CD4-positive, alpha-beta T cell treated with Interleukin-4 for 1 hour (primary cell): ENCODE results near the gene DHRS12.
"Not testable (repeated sequence)": the region's sequence is repeated elsewhere in the genome, so short reads cannot be mapped to it uniquely, and the experiment has no call there.

Experiments
- DNase-seq, 2 donors: peaks; one replicate each; pipeline ENCODE4 v3.0.0-alpha.2; 2020 to 2022

The DHRS12 gene

DNA sequence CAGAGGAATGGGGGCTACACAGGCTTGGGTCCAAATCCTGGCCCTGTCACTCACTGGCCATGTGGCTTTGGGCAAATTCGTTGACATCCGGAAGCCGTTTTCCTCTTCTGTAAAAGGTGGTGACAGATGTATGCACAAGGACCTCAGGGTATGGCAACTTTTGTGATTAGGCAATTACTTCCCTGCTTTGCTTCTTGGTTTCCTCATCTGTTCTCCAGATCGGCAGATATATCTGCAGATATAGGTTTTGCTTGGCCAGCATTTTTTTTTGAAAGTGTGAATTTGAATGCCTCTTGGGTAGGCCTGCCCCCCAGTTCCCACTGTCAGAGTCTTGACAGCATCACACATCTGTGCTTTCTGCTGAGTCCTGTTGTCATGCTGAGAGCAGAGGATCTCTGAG is 23.3 kb upstream of the DHRS12 start:
- peak in 1 of 2 donors; percentile 18 for DNase-seq

DNA sequence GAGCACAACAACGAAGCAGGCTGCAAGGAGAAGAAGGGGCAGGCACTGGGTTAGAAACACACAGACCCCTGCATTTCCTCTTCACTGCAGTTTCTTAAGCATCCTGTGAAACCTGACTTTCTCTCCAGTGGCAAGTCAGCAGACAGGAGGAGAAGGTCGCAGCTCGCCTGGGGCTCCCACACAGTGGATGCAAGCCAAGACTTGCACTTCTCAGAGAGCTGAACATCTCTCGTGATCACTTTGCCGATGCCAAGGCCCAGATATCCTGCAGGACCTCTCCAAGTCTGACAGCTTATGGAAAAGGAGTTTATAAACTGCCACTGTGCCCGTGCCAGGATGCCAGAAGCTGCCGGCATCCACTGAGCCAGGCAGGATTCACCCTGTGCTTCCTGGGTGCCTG is 22.6 kb upstream of the DHRS12 start:
- DNase-seq, result peak in 1 of 2 donors; percentile 13

DNA sequence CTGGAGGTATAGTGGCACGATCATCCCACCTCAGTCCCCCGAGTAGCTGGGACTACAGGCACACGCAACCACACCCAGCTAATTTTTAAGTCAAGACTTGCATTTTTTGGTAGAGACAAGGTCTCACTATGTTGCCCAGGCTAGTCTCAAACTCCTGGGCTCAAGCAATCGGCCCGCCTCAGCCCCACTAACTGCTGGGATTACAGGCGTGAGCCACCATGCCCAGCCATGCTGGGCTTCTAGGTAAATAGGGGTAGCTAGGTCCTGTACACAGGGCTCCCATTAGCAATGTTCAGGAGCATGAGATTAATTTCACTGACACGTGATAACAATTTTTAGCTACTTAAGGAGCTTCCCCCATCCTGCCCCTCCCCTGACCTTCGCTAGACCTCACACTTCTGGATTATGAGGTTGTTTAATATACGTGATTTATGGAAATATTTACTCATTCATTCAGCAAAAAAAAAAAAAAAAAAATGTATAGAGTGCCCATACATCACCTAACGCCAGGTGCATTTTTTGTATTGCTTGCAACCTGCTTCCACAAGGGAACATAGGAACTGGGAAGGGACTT is 21.8 kb upstream of the DHRS12 start:
- DNase-seq, result peak in 1 of 2 donors; percentile 19

DNA sequence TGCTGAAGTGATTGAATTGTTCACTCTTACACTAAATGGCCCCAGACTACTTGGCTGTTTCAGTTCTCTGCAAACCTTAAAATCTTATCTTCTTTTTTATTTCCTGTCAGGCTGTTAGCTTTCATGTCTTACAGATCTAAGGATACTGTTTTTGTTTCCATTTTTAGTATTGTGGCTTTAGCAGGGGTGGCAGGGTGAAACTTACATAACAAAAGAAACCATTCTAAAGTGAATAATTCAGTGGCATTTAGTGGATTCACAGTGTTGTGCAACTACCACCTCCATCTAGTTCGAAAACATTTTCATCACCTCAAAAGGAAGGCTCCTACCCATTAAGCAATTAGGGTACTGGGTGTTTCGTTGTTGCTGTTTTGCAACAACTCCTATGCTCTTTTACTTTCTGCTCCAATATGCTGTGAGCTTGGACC is 21.2 kb upstream of the DHRS12 start:
- DNase-seq, result peak in 1 of 2 donors; percentile 79

DNA sequence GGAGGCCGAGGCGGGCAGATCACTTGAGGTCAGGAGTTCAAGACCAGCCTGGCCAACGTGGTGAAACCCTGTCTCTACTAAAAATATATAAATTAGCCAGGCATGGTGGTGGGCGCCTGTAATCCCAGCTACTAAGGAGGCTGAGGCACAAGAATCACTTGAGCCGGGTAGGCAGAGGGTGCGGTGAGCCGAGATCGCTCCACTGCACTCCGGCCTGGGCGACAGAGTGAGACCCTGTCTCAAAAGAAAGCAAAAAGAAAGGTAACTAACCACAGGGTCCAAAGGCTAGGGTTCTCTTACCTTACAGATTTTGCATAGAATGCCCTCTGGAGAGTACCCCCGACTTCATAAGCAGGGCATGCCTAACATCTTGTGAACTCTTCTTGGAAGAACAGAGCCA is 20.7 kb upstream of the DHRS12 start:
- not testable (repeated sequence) for DNase-seq

DNA sequence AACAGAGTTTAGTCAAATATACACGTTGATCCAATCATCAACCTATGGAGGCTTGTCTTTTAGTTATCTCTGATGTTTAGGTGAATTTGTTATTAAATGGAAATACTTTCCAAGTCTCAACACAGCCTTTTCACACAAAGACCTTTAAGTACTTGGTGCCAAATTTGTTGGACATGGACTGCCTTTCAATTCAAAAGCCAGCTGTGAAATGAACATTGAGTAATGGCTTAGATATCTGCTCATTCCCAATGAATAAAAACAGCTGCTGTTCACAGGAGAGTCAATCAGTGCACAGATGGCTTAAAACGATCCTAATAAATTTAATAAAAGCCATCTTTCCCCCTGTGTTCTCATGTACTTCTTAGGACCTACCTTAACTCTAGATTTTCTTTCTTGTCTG is 19.9 kb upstream of the DHRS12 start:
- peak in 1 of 2 donors; percentile 9 for DNase-seq

DNA sequence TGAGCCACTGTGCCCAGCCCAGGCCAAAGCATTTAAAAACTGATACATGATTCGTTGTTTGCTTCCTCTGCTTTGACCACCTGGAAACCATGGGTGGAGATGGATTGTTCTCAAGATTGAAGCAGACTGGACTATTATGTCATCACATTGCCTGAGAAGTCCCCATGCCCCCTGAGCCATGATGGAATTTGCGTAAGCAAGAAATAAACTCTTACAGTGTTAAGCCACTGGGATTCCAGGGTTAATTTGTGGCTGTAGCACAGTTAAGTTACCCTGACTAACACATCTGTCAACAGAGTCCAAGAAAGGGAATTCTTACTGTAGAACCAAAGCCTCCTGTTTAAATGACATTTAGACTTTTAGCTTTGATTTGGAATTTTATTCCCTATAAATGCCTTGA is 19.4 kb upstream of the DHRS12 start:
- DNase-seq, result peak in 1 of 2 donors; percentile 36

DNA sequence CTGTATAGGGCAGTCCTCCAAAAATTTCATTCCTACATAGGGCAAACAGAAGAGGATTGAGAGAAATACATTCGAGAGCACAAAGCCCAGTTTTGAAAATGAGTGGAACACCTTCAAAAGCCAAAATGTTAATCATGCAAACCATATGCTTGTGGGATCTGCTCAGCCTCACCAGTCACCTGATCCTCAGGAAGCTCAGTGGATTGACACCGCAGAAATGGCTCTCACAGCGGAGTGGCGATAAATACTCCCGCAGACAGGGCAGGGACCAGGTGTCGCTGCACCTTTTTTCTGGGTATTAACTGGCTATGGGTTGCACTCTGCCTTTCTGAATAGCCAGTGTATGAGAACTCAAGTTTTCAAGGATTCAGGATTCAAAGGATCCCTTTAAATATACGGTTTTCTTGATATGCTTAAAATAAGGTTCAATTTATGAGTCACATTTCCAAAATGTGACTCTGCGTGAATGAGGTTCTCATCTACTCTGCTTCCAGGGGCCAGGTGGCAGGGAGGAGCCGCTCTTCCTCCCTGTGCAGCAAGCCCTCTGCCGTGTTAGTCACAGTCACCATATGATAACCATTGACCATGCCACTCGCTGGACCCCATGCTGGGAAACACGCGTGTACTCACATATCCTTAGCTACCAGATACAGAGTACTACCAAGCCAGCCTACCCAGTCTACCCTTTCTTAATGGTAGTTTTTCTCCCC is 18.3 kb upstream of the DHRS12 start:
- peak in 1 of 2 donors; percentile 41 for DNase-seq

DNA sequence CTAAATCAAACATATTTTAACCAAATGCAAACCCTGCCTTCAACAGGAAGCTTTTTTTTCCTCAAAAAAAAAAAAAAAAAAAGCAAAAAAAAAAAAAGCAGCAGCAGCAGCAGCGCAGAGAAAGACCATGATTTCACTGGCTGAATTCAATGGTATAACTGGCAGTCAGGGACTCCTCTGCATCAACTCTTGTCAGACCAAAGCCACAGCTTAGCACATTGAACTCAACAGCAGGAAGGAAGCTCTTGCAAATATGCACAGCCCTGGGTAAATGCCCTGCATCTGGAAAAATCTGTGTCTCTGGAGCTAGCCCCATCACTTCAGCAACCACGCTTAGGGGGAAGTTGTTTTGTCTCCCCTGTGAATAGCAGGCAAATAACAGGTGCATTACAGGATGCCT is 17.6 kb upstream of the DHRS12 start:
- DNase-seq, result peak; percentile 47 to 60

DNA sequence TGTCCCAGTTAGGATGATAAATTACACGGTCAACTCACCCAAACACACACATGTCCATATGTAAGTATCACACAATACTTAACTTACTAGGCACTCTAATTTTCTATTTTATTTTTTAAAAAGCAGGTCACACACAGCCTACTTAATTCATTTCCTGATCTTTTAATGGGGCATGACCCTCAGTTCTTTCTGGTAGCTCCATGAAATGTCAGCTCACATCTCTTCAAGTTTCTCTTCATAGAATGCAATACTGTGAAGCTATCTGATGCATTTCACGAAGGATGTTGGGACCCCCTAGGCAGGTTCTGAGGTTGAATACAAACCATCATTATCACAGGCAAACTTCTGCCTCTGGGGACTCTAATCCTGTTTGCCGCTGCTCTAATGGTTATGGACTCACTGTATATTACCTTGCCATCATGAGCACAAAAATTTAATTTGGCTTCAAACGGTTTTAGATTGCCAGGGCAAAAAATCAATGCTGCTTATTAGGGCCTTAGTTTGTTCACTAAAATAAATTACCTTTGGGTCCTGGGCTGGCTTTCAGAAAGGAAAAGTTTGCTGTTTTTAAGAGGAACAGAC is 16.1 kb upstream of the DHRS12 start:
- DNase-seq, result no peak

DNA sequence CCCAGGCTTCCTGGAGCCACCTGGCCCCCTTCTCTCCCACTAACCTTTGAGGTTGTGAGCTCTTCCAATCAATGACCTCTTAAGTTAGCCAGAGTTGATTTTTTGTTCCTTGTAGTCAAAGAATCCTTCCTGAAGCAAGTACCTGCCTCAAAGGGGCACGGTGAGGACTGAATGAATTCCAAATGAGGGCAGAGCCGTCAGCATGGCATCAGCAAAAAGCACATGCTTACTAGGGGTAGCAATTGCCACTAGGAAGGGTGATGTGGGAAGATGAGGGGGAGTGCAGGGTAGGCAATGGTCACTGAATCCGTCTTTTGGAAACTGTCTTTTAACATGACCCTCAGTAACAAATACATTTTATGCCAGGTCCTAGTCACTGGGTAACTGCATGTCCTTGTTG is 15.6 kb upstream of the DHRS12 start:
- no peak for DNase-seq

DNA sequence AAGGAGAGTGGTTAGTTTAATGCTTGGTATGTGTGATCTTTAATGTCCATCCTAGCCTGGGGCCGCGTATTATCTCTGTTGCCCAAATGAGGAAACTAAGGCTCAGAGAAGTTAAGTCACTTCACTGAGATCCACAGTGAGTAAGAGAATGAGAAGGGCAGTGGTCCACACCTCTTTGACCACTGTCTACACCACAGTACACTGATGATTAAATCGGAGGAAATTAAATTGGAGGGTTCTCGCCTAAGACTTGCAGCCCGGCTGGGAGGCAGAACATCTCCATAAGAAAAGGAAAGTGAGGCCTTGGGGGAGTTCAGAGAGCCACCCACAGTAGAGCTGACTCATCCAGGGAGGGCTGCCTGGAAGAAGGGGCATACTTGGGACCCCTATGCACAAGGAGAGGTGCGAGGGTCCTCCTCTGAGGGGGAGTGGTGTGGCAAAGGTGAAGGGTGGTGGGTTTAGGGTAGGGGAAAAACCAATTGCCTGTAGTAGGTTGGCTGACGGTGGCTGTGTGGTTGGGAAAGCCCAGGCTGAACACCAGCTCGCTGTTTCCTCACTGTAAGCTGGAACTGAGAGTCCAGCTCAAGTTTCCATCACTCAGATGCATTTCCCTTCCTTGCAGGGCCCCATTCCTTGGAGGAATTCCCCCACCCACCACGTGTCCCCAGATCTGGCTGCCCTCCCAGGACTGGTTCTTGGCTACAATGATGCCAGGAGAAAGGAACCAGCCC is 15.0 kb upstream of the DHRS12 start:
- peak; percentile 47 to 59 for DNase-seq

DNA sequence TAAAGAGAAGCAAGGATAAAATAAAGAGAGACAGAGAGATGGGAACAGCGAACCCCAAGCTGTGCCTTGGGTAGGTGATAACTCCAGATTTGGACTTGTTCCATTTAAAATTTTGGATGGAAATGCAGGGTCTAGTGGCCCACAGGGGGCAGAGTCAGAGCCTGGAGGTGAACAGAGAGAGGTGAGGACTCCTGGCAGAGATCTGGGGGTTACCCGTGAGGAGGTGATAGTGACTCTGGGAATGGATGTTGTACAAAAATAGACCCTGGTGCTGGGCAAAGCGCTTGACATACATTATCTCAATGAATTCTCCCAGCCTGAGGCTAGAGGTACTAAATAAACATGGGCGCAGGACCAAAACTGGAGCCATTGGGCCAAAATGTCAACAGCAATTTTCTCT is 14.3 kb upstream of the DHRS12 start:
- no peak for DNase-seq

DNA sequence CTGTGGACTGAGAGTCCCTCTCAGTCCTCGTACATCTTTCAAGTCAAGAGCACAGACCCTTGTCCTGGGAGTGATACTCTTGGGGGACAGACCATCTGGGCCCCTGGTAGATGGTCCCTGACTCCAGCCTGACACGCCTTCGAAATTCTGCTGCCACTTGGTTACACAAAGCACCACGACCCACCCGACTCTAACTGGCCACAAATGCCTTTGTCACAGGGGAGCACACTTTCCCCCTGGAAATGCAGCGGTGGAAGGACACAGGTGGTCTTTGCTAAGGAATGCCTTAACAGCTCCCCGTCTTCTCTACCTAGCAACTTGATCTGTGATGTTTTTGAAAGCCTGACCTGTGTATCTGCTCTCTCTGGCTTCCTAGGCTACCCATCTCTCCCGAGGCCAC is 13.8 kb upstream of the DHRS12 start:
- DNase-seq, result no peak

DNA sequence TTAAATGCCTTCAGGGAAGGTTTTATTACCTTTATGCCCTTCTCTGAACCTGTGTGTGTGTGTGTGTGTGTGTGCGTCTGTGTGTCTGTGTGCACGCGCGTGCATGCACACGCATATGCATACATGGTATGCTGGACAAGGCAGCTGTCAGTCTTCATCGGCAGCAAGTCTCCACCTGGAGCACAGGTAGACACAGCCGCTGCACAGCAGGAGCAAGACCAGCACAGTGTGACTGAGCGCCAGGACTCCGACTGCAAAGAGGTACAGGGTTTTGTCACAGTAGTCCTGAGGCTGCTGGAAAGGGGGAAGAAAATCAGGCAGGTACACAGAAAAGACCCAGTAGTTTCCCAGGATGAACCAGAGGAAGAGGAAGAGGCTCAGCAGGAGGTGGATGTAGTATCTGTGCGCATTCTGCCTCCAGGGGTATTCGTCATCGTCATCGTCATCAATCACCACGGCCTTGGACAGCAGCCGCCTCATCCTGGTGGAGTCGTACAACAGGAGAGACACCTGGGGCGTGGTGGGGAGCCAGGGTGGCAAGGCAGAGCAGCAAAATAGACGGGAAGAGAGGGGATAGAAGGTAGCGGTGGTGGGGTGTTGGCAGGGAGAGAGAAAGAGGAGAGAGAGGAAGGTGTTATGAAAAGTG is 12.8 kb upstream of the DHRS12 start:
- DNase-seq, result no peak

DNA sequence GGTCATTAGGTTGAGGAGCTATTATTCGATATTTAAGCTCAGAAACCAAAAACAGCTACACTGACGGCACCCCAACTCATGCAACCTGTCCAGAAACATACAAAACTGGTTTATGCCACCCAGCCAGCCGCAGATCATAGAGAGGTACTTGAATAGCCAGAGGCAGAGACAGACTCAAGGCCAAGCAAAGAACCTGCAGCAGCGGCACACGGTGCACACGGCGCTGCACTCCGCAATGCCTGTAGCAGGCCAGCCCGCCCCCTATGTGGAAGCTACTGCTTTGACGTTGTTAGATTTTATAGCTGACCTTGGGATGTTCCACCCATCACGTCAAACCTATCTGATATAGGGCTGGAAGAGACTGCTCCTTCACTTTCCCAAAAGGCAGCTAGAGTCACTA is 11.9 kb upstream of the DHRS12 start:
- DNase-seq, result no peak

DNA sequence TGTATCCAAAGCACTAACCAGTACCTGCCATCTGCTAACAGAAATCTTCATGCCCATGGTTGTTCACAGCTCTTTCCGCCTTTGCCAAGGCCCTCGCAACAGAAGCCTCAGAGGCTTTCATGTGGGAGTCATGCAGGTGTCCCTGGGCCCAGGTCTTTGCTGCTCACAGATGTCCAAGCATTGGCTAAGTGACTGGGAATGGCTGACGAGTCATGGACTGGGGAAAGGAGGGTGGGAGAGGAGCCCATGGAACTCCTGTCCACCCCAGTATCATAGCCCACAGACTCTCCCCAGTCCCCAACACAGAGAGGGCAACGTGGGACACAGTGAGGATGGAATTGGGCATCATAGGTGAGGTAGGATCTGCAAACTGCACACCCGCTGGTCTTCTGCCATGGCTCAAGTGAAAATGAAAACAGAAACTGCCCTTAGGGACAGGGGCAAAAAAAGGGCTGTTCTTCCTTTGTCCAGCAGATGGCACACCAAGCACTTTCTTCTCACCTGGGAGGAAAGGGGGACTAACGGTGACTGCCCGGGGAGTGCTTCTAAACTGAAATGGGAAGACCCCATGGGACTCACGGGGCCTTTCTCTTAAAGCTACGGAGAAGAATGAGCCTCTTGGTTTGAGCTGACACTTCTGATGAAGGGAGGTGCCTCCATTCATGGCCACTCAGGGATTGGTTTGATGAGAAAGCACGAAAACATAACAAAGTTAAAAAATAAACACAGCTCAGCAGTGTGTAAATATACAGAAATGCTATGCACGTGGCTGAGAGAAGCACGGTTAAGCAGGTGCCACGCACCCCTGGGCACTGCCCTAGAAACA is 11.1 kb upstream of the DHRS12 start:
- DNase-seq, result peak; percentile 83 to 86

DNA sequence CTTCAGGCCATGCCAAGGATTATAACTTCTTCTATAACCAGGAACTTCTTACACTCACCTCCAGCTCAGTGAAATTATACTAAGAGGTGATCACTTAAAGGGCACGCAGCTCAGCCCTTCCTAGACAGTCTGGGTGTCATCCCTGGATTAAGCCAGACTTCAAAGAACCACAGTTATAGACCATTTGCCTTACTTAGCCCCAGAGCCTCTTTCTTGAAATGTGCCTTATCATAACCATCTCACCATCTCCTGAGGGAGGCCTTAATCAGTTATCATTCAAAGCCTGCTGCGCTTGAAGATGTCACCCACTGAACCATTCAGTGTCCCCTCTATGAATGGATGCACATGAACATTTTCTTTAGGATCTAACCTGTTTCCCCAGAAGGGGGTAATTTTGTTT is 10.1 kb upstream of the DHRS12 start:
- DNase-seq, result no peak

DNA sequence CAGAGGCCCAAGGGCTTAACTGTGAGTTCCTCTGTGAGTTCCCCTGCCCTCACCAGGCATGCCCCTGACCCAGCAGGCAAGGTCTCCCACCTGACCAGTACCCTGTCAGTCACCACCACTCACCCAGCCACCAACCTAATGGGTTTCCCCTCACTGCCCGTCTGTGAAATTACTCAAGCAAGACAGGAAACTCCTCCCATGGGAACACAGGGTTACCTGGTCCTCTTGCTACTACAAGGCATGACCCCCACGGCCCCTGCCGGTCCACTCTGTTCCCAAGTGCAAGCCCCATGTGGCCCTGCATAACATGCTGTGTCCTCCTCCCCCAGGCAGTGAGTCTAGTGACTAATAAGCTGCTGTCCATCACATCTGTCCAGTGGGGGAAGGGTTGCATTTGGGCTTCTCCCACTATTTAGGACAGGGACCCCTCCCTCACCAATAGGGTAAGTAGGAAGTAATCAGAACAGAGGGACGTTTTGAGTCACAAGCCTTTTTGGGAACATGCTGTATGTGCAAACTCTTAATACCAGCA is 8.0 kb upstream of the DHRS12 start:
- DNase-seq, result no peak

DNA sequence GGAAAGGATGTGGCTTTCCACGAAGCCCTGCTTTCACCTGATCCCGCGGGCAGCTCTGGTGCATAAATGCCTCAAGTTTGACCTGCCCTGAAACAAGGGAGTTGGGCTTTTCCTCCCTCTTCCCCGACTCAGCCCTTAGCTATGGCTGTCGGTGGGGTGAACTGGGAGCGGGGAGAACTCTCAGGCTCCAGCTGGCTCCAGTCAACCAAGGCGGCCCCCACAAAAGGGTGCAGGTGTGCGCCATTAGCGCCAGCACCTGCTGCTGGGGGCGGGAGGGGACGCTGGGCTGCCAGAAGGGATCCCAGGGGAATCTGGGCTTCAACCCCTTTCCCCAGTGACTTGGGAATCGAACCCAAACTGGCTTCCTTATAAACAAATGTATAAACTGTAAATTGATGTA is 7.1 kb upstream of the DHRS12 start:
- DNase-seq, result no peak

DNA sequence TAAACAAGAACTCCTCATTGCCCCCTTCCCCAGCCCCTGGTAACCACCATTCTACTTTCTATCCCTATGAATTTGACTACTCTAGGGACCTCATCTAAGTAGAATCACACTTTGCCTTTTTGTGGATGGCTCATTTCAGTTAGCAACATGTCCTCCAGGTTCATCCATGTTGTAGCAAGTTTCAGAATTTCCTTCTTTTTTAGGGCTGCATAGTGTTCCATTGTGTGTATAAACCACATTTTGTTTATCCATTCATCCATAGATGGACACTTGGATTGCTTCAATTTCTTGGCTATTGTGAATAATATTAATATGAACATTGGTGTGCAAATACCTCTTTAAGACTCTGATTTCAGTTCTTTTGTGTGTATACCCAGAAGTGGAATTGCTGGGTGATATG is 4.8 kb upstream of the DHRS12 start:
- DNase-seq, result no peak

DNA sequence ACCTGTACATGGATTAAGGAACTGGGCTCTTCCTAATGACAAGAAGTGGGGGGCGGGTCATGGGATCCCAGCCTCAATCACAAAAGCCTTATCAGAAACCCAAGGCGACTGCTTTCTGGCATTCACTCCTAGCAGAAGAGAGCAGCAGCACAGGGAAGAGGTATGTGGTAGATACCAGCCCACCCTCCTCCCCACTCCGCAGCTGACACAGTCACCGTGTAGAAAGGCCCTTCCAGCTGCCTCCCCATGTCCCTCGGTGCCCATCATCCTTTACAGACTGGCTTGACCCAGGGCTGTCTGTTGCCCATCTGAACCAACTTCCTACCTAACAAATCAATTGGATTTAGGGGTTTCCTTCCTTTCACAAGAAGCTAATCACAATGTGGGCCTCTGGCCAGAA is 3.1 kb upstream of the DHRS12 start:
- DNase-seq, result no peak
